Lower leg skin (tissue), 4 donors: ENCODE data around the gene HABP2. TPM values are rescaled to one million over a fixed set of nuclear protein-coding genes. Genes with fewer than 3 reads are reported as not detected.

ENCODE experiments used
- DNase-seq, 2 donors: peaks; one replicate each; pipeline ENCODE4 v3.0.0-alpha.2; 2019; ENCODE audit warnings: low spot score in 2 of 2
- H3K4me3 ChIP-seq: fragments of 200-600 bp; sonication (generic); 2 replicates; pipeline ENCODE4 v1.5.1; 2017; ENCODE audit warnings: mild to moderate bottlenecking, low read depth; ENCODE audit not compliant: poor library complexity, severe bottlenecking
- POLR2A ChIP-seq, 2 donors: fragments of 450-650 bp; IDR thresholded peaks; one replicate each; pipeline ENCODE4 v1.6.1; 2016 to 2017; ENCODE audit warnings: antibody characterized with exemption in 2 of 2, mild to moderate bottlenecking in 1 of 2, moderate library complexity in 1 of 2
- WGBS, 2 donors: methylation state at CpG; one replicate each; pipeline ENCODE4 v1.1.5; 2018; 5-methylcytosine and 5-hydroxymethylcytosine counted together
- intact Hi-C: fragments of 100-400 bp; cut with DNase I; formaldehyde crosslinking; loops from one replicate; pipeline ENCODE4 v1.15.0; 2023; ENCODE audit warnings: low total_unique reads
- total RNA-seq, 4 donors: library from RNA; depleted of rRNA; stranded (reverse); fragments of >200 nt; gene quantifications; one replicate each; pipeline ENCODE4 v1.1.0, GENCODE V29; 2016
- TF ChIP-seq, protein P1 (sequence below), 3 donors: fragments of 450-650 bp; IDR thresholded peaks; one replicate each; pipeline ENCODE4 v1.5.1; 2016; ENCODE audit warnings: antibody characterized with exemption in 3 of 3, mild to moderate bottlenecking in 3 of 3, moderate library complexity in 2 of 3

The HABP2 gene
- total RNA-seq, 4 donors from 2014 or later, result 0.10 TPM; not detected in 3

DNA sequence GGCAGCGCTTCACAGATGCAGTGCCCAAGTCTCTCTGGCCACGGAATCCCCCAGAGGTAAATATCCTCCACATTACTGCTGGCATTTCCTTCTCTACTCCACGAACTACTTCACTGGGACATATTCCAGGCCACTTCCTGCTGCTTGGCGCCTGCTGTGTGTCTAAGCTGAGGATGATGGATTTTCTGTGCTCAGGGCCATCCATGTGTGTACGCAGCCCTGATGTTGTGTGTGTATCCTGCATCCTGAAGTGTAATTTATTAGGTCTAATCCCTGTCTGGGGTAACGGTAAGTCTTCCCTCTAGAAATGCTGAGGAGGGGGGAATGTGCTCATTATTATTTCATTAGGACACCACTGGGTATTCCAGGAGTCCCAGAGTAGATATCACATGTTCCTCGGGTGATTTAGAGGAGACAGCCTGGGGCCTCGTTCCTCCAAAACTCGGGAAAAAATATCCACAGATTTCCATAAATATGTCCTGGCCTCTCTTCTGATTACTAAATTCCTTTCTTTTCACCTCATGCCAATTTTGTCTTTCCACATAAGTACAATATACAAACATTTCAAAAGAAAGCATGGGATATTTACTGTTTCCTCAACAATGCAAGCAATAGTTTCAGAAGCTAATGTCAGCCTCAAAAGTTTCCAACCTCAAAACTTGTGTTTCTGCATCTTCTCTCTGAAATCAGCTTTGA, 25.5 kb upstream of the HABP2 start:
- WGBS, 2 donors, result 49 to 51% methylated on average over 9 of the region's 9 CpGs
- no peak overlapping the region for H3K4me3 ChIP-seq
- TF ChIP-seq, protein P1, sequence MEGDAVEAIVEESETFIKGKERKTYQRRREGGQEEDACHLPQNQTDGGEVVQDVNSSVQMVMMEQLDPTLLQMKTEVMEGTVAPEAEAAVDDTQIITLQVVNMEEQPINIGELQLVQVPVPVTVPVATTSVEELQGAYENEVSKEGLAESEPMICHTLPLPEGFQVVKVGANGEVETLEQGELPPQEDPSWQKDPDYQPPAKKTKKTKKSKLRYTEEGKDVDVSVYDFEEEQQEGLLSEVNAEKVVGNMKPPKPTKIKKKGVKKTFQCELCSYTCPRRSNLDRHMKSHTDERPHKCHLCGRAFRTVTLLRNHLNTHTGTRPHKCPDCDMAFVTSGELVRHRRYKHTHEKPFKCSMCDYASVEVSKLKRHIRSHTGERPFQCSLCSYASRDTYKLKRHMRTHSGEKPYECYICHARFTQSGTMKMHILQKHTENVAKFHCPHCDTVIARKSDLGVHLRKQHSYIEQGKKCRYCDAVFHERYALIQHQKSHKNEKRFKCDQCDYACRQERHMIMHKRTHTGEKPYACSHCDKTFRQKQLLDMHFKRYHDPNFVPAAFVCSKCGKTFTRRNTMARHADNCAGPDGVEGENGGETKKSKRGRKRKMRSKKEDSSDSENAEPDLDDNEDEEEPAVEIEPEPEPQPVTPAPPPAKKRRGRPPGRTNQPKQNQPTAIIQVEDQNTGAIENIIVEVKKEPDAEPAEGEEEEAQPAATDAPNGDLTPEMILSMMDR (IDR thresholded peaks at IDR 0.05), result no peak
- intact Hi-C loops, result no loop called here
- DNase-seq, result peak in 1 of 2 donors; percentile 31

DNA sequence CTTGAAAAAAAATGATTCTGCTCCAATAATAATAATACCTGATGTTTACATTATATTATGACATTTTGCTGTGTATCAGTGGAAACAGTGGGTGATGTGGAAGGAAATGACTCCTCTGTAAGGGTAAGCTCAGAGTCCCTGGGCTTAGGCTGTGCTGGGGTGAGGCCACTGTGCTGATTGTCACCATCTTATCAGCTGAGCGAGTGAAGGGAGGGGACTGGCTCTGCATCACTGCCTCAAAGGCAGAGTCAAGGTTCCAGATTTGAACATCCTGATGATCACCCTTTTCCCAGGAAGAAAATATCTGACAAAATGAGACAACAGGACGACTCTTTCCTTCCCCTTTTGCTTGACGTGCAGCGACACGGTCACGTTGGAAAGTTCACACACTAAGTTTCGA, 24.0 kb upstream of the HABP2 start:
- TF ChIP-seq, protein P1 (IDR thresholded peaks at IDR 0.05), result no peak
- TF ChIP-seq POLR2A (IDR thresholded peaks at IDR 0.05), result no peak
- intact Hi-C loops, result no loop called here
- DNase-seq, result peak in 1 of 2 donors; percentile 68
- H3K4me3 ChIP-seq, result no peak overlapping the region
- WGBS, 2 donors, result 81 to 89% methylated on average over 7 of the region's 7 CpGs

DNA sequence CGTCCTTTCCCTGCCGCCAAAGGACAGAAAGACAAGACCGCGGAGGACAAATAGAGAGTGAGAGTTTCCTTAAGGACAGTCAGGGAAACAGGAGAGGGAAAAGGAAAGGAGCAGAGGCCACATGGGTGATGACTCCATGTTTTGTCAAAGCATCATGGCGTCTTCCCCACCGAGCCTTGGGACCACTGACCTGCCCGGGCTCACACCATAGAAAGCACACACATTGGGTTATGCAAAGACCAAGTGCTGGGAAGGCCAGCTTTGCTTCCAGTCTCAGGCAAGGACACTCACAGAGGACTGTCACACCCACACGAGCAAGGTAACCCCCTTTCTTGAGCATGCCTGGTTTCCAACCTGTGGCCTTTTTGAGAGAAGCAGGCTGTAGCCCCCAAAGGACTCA, 23.3 kb upstream of the HABP2 start:
- TF ChIP-seq POLR2A (IDR thresholded peaks at IDR 0.05), result no peak
- TF ChIP-seq, protein P1 (IDR thresholded peaks at IDR 0.05), result no peak
- WGBS, 2 donors, result 90 to 95% methylated on average over 8 of the region's 8 CpGs

DNA sequence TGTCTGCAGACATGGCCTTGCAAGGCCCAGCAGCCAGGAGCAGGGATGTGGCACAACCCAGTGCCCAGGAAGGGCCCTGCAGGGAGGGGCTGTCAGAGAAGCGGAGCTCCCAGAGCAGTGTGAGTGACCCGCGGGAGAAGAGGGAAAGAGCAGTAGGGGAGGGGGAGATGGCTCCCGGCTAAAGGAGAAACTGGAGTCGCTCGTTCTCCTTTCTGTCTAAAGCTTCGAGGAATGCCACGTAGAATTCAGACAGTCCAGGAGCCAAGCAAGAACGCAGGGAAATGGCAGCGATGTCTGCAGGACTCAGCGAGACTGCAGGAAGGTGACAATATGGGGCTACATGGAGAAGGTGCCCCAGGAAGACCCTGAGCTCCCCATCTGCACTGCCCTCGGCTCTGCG, 22.4 kb upstream of the HABP2 start:
- intact Hi-C loops, result no loop called here
- WGBS, 2 donors, result 77 to 84% methylated on average over 13 of the region's 13 CpGs
- TF ChIP-seq POLR2A (IDR thresholded peaks at IDR 0.05), result no peak
- TF ChIP-seq, protein P1 (IDR thresholded peaks at IDR 0.05), result no peak
- no peak overlapping the region for H3K4me3 ChIP-seq
- peak in 1 of 2 donors; percentile 50 for DNase-seq

More for the DNA sequence above, 23.3 kb upstream of the HABP2 start:
- DNase-seq, result peak in 1 of 2 donors; percentile 70
- no peak overlapping the region for H3K4me3 ChIP-seq
- intact Hi-C loops, result no loop called here

DNA sequence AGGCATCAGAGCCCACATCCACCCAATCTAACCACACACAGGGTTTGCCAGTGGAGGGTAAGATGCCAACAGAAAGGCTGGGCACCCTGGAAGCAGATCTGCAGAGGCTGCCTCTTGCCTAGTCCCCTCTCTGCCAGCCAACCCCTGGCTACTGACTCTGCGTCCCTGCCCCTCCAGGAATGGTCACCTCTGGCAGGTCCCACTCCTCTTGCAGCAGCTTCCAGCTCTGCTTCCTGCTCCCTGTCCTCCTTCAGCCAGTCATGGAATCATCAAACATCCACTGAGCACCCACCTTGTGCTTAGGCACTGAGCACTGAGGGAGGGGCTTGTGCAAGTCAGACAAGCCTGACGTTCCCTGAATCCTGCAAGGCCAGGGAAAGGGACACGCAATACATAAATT, 20.1 kb upstream of the HABP2 start:
- DNase-seq, result peak in 1 of 2 donors; percentile 68
- WGBS, 2 donors, result 88 to 96% methylated on average over 3 of the region's 3 CpGs
- intact Hi-C loops, result no loop called here
- TF ChIP-seq, protein P1 (IDR thresholded peaks at IDR 0.05), result no peak
- no peak for TF ChIP-seq POLR2A (IDR thresholded peaks at IDR 0.05)
- no peak overlapping the region for H3K4me3 ChIP-seq

DNA sequence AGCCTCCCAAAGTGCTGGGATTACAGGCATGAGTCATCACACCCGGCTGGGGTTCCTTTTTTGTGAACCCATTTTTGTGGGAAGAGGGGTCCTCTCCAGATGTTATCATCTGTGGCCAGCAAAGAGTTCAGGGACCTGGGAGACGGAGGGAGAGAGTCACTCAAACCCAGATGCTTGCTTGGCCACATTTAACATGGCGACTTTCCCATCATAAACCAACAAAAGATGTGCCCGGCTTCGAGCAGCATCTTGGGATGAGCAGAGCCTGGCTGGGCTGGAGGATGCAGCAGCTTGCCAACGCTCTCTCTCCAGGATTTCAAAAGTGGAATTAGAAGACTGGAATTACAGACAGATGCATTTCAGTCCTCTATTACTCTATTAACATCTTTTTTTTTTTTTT, 19.1 kb upstream of the HABP2 start:
- 66 to 68% methylated on average over 6 of the region's 6 CpGs for WGBS, 2 donors
- TF ChIP-seq, protein P1 (IDR thresholded peaks at IDR 0.05), result no peak
- TF ChIP-seq POLR2A (IDR thresholded peaks at IDR 0.05), result no peak

More for the DNA sequence above, 19.1 kb upstream of the HABP2 start:
- no peak overlapping the region for H3K4me3 ChIP-seq
- no peak for DNase-seq
- intact Hi-C loops, result no loop called here
